A549 (cell line): ENCODE measurements around the gene IQCE. TPM values are rescaled to one million over a fixed set of nuclear protein-coding genes. Genes with fewer than 3 reads are reported as not detected.

Experiments used
- ATAC-seq, 2 experiments: fragments of 200-7000 bp in 1 of 2; fragments of >200 bp in 1 of 2; cut with Nextera tagmentation in 1 of 2; cut with Tn5 transposase in 1 of 2; 3 replicates each; pipeline versions ENCODE4 v1.8.0 to v1.9.1; 2018 to 2020; ENCODE audit warnings: mild to moderate bottlenecking in 1 of 2, moderate library complexity in 1 of 2
- CTCF ChIA-PET: fragments of 300-600 bp; sonication (Branson Sonifier 250); formaldehyde crosslinking; extraction: SDS; loops from one replicate; lab custom pipeline; 2021; ENCODE audit warnings: antibody characterized with exemption, inconsistent platforms; lab: Yijun Ruan, JAX
- POLR2A ChIA-PET: fragments of 350-600 bp; formaldehyde crosslinking; extraction: SDS; loops from one replicate; lab custom pipeline; 2021; ENCODE audit warnings: antibody characterized with exemption, inconsistent platforms; lab: Yijun Ruan, JAX
- DNase-seq, 2 experiments: peaks; one replicate each; pipeline versions ENCODE4 v3.0.0 to v3.0.0-alpha.2; 2011 to 2016; ENCODE audit warnings: low read depth in 1 of 2, low spot score in 1 of 2
- FAIRE-seq: peaks from 2 replicates; lab custom pipeline; 2011; peaks lifted over from hg19 to GRCh38; lab: Jason Lieb, UNC
- H3K27ac ChIP-seq, 2 experiments: fragments of >200 bp; sonication (Bioruptor Twin); formaldehyde crosslinking; 3 replicates each; pipeline ENCODE4 v1.5.1; 2016 to 2017
- H3K4me1 ChIP-seq: fragments of >200 bp; sonication (Bioruptor Twin); formaldehyde crosslinking; 3 replicates; pipeline ENCODE4 v1.6.1; 2016
- H3K4me2 ChIP-seq: fragments of >200 bp; sonication (Bioruptor Twin); formaldehyde crosslinking; 3 replicates; pipeline ENCODE4 v1.6.1; 2016
- H3K4me3 ChIP-seq: fragments of >200 bp; sonication (Bioruptor Twin); formaldehyde crosslinking; 3 replicates; pipeline ENCODE4 v1.5.1; 2016
- H3K9me3 ChIP-seq: fragments of >200 bp; sonication (Bioruptor Twin); formaldehyde crosslinking; 3 replicates; pipeline ENCODE4 v1.6.1; 2016
- CBX8 ChIP-seq: fragments of 200-600 bp; sonication (generic); IDR thresholded peaks from 2 replicates; pipeline ENCODE4 v1.6.1; 2016
- CHD2 ChIP-seq: fragments of 150-350 bp; IDR thresholded peaks from 2 replicates; pipeline ENCODE4 v1.6.1; 2014; ENCODE audit warnings: low read length; ENCODE audit not compliant: partially characterized antibody
- FOSB ChIP-seq: fragments of 250-450 bp; sonication (Bioruptor Pico); IDR thresholded peaks from 2 replicates; pipeline ENCODE4 v1.5.0; 2020; ENCODE audit warnings: mild to moderate bottlenecking, moderate library complexity
- GATA3 ChIP-seq: IDR thresholded peaks from 2 replicates; pipeline ENCODE4 v1.6.1; 2012; ENCODE audit warnings: borderline replicate concordance
- HDAC2 ChIP-seq: fragments of 200-600 bp; sonication (generic); IDR thresholded peaks from 2 replicates; pipeline ENCODE4 v1.6.1; 2016
- HEYL ChIP-seq: fragments of 250-450 bp; sonication (Bioruptor Pico); IDR thresholded peaks from 2 replicates; pipeline ENCODE4 v1.8.0; 2021; ENCODE audit warnings: mild to moderate bottlenecking, moderate library complexity
- HOXA7 ChIP-seq: fragments of 250-450 bp; sonication (Bioruptor Pico); IDR thresholded peaks from 2 replicates; pipeline ENCODE4 v1.5.0; 2020; ENCODE audit warnings: mild to moderate bottlenecking, moderate library complexity
- JUNB ChIP-seq: fragments of >200 bp; sonication (Bioruptor Twin); formaldehyde crosslinking; IDR thresholded peaks from 2 replicates; pipeline ENCODE4 v1.6.1; 2016
- KDM1A ChIP-seq: fragments of 200-600 bp; sonication (generic); IDR thresholded peaks from 2 replicates; pipeline ENCODE4 v1.6.1; 2016; ENCODE audit warnings: low read depth, mild to moderate bottlenecking
- MAFK ChIP-seq: fragments of 450-650 bp; IDR thresholded peaks from 2 replicates; pipeline ENCODE4 v1.6.1; 2014; ENCODE audit not compliant: partially characterized antibody
- MAZ ChIP-seq: fragments of 150-350 bp; IDR thresholded peaks from 2 replicates; pipeline ENCODE4 v1.6.1; 2014; ENCODE audit warnings: antibody characterized with exemption, low read depth, low read length, borderline replicate concordance
- MYC ChIP-seq: IDR thresholded peaks from 2 replicates; pipeline ENCODE4 v1.6.1; 2012; ENCODE audit warnings: mild to moderate bottlenecking, inconsistent platforms, low read length, improper control_type of control experiment, borderline replicate concordance
- NFE2L2 ChIP-seq: fragments of 150-350 bp; conservative IDR thresholded peaks from 2 replicates; pipeline ENCODE4 v1.6.1; 2014; ENCODE audit warnings: low read length
- PHF8 ChIP-seq: fragments of 200-600 bp; sonication (generic); IDR thresholded peaks from 2 replicates; pipeline ENCODE4 v1.6.1; 2016; ENCODE audit warnings: low read depth, mild to moderate bottlenecking, antibody characterized with exemption, moderate library complexity, borderline replicate concordance
- RFX5 ChIP-seq: fragments of 450-650 bp; IDR thresholded peaks from 2 replicates; pipeline ENCODE4 v1.7.1; 2014; ENCODE audit warnings: antibody characterized with exemption, mild to moderate bottlenecking, moderate library complexity
- SMC3 ChIP-seq: fragments of >200 bp; sonication (Bioruptor Twin); formaldehyde crosslinking; IDR thresholded peaks from 3 replicates; pipeline ENCODE4 v1.6.1; 2018; ENCODE audit warnings: inconsistent platforms
- SREBF2 ChIP-seq: fragments of 450-650 bp; IDR thresholded peaks from 2 replicates; pipeline ENCODE4 v1.6.1; 2014; ENCODE audit warnings: mild to moderate bottlenecking, moderate library complexity
- TP53 ChIP-seq: fragments of 250-450 bp; sonication (Bioruptor Pico); IDR thresholded peaks from 2 replicates; pipeline ENCODE4 v1.5.0; 2021; ENCODE audit warnings: mild to moderate bottlenecking, moderate library complexity
- WGBS: methylation state at CpG from one replicate; pipeline ENCODE4 v1.1.6; 2017; ENCODE audit errors: missing lambda C conversion rate; 5-methylcytosine and 5-hydroxymethylcytosine counted together
- polyA plus RNA-seq, 4 experiments: library from polyadenylated mRNA; depleted of rRNA in 3 of 4; stranded (reverse); fragments of >200 nt; fragmentation: RNase III in 1 of 4; extraction: RNeasy Plus Mini Kit Qiagen cat#74134 plus additional on column Dnase treatment in 1 of 4; gene quantifications; 2 replicates in 3 of 4; 3 replicates in 1 of 4; pipeline ENCODE4 v1.2.3, GENCODE V29; 2011 to 2017
- TF ChIP-seq, protein P1 (sequence below): fragments of 450-650 bp; IDR thresholded peaks from 2 replicates; pipeline ENCODE4 v1.6.1; 2014; ENCODE audit warnings: antibody characterized with exemption
- TF ChIP-seq, protein P2 (sequence below): fragments of >200 bp; sonication (Bioruptor Twin); formaldehyde crosslinking; IDR thresholded peaks from 3 replicates; pipeline ENCODE4 v1.6.1; 2016
- TF ChIP-seq, protein P3 (sequence below): fragments of 150-350 bp; IDR thresholded peaks from 2 replicates; pipeline ENCODE4 v1.6.1; 2014; ENCODE audit warnings: low read depth, mild to moderate bottlenecking, low read length

IQCE gene
- polyA plus RNA-seq, 2 of the 4 experiments (the other 2 are of a cell fraction), result 10.6 to 13.0 TPM

DNA sequence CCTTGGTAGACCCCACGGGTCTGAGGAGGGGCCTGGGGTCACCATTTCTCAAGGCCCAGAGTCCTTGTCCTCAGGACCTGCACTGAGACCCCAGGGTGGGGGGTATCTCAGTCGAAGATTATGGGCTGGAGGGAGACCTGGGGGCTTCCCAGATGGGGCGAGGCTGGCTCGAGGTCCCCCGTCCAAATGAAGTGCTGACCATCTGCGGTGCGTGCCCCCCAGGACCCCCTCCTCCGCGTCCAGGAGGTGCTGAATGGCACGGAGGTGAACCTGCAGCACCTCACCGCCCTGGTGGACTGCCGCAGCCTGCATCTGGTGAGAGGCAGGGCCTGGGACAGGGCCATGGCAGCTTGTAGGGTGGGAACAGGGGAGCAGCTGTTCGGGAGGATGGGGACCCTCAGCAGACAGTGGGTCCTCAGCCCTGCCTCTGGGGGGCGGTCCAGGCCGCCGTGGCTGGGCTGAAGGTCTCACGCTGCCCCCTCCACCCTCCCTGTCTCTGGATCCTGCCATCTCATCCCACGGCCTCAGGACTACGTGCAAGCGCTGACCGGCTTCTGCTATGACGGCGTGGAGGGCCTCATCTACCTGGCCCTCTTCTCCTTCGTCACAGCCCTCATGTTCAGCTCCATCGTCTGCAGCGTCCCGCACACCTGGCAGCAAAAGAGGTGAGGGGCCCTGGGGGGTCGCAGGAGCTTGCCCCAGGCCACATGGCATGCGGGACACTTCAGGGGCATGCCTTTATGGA lies 97.3 kb downstream of the IQCE start:
- H3K9me3 ChIP-seq, result no peaks in the 10 kb centered on the region
- DNase-seq, result no peak
- no peak overlapping the region for H3K27ac ChIP-seq
- no peak for TF ChIP-seq KDM1A
- no peak for TF ChIP-seq SMC3
- TF ChIP-seq SREBF2, result no peak
- TF ChIP-seq, protein P1, sequence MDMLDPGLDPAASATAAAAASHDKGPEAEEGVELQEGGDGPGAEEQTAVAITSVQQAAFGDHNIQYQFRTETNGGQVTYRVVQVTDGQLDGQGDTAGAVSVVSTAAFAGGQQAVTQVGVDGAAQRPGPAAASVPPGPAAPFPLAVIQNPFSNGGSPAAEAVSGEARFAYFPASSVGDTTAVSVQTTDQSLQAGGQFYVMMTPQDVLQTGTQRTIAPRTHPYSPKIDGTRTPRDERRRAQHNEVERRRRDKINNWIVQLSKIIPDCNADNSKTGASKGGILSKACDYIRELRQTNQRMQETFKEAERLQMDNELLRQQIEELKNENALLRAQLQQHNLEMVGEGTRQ, result no peak
- TF ChIP-seq, protein P2, sequence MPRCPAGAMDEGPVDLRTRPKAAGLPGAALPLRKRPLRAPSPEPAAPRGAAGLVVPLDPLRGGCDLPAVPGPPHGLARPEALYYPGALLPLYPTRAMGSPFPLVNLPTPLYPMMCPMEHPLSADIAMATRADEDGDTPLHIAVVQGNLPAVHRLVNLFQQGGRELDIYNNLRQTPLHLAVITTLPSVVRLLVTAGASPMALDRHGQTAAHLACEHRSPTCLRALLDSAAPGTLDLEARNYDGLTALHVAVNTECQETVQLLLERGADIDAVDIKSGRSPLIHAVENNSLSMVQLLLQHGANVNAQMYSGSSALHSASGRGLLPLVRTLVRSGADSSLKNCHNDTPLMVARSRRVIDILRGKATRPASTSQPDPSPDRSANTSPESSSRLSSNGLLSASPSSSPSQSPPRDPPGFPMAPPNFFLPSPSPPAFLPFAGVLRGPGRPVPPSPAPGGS, result no peak
- TF ChIP-seq, protein P3, sequence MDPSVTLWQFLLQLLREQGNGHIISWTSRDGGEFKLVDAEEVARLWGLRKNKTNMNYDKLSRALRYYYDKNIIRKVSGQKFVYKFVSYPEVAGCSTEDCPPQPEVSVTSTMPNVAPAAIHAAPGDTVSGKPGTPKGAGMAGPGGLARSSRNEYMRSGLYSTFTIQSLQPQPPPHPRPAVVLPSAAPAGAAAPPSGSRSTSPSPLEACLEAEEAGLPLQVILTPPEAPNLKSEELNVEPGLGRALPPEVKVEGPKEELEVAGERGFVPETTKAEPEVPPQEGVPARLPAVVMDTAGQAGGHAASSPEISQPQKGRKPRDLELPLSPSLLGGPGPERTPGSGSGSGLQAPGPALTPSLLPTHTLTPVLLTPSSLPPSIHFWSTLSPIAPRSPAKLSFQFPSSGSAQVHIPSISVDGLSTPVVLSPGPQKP, result no peak
- no peak for TF ChIP-seq JUNB
- TF ChIP-seq PHF8, result no peak
- TF ChIP-seq, all 56 proteins: peak for 0
- CTCF ChIA-PET, result interaction anchor here (0.8 to 5.5 kb wide), 5 partner anchors 12 to 205 kb away, joined by 3 to 28 read pairs (median 5); no protein-coding TSS in a partner anchor
- no peak overlapping the region for H3K4me2 ChIP-seq
- ATAC-seq, result no peak
- WGBS, result 89% methylated on average over 28 of the region's 29 CpGs
- no peaks in the 10 kb centered on the region for H3K4me1 ChIP-seq
- FAIRE-seq, result no peak
- POLR2A ChIA-PET, result interaction anchor here (0.5 kb wide), 1 partner anchor 13 kb away, joined by 3 read pairs; no protein-coding TSS in a partner anchor
- no peak overlapping the region for H3K4me3 ChIP-seq

DNA sequence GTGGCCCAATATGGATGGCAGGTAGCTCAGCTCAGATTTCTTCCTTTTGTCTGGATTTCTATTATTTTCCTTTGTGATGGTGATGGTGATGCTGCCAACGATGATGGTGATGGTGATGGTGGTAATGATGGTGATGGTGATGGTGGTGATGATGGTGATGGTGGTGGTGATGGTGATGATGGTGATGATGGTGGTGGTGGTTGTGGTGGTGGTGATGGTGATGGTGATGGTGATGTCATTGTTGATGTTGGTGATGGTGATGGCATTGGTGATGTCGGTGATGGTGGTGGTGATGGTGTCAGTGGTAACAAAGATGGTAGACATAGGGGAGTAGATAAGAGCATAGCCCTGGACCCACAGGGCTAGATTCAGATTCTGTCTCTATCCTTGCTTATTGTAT lies 98.4 kb downstream of the IQCE start:
- 83% methylated on average over 2 of the region's 2 CpGs for WGBS
- H3K4me1 ChIP-seq, result no peaks in the 10 kb centered on the region
- no peak overlapping the region for H3K4me3 ChIP-seq
- ChIA-PET CTCF (interaction anchor here (0.6 to 5.5 kb wide), 7 partner anchors 11 to 206 kb away, joined by 3 to 28 read pairs (median 5); no protein-coding TSS in a partner anchor), POLR2A (no interaction called here)
- DNase-seq, result no peak
- no peaks in the 10 kb centered on the region for H3K9me3 ChIP-seq
- no peak for TF ChIP-seq MAZ
- TF ChIP-seq HDAC2, result no peak
- TF ChIP-seq GATA3, result no peak
- TF ChIP-seq CHD2, result no peak
- TF ChIP-seq KDM1A, result no peak
- no peak for TF ChIP-seq CBX8
- TF ChIP-seq NFE2L2, result no peak
- no peak for TF ChIP-seq FOSB (CRISPR knock-in tag)
- TF ChIP-seq, protein P2, result no peak
- TF ChIP-seq TP53 (CRISPR knock-in tag), result no peak
- TF ChIP-seq HEYL (CRISPR knock-in tag), result no peak
- no peak for TF ChIP-seq MYC
- no peak for TF ChIP-seq HOXA7 (CRISPR knock-in tag)
- TF ChIP-seq MAFK, result no peak
- no peak for TF ChIP-seq RFX5
- ATAC-seq, result no peak
- H3K27ac ChIP-seq, result no peak overlapping the region
- no peak for FAIRE-seq
- H3K4me2 ChIP-seq, result no peak overlapping the region
